Measurements from ENCODE around the gene NR1H2. TPM values are rescaled to one million over a fixed set of nuclear protein-coding genes. Genes with fewer than 3 reads are reported as not detected.
"Not testable (repeated sequence)": the region's sequence is repeated elsewhere in the genome, so short reads cannot be mapped to it uniquely, and the experiment has no call there.

Gene NR1H2
- total and polyA plus RNA-seq, 10 of the 15 experiments (the other 5 are each of a cell fraction or from before 2014, with no cell fraction given), result 0.05 to 54.2 (median 35.1) TPM

GRCh38 chr19:50334741-50335421 lies 41.4 kb upstream of the NR1H2 start:
- Histone ChIP-seq H3K4me2 (ENCODE audit: control insufficient read depth, insufficient read depth) (no peak overlapping the region), H3K79me2 (ENCODE audit: control insufficient read depth, insufficient read depth, low read length) (peaks cover 16% of the 10 kb centered on the region), H3K36me3 (ENCODE audit: control insufficient read depth in 2 of 2, insufficient read depth in 2 of 2, low read length in 1 of 2) (peaks cover 11 to 24% of the 10 kb centered on the region in 2 experiments), H4K20me1 (ENCODE audit: control insufficient read depth, insufficient read depth) (no peaks in the 10 kb centered on the region), H3K27ac (ENCODE audit: control insufficient read depth, insufficient read depth) (no peak overlapping the region), H3K4me3 (no peak overlapping the region), H3K9me3 (replicated peaks; ENCODE audit: control insufficient read depth, insufficient read depth, low read length) (peaks cover 8% of the 10 kb centered on the region), H3K9ac (ENCODE audit: control insufficient read depth, insufficient read depth, low read length) (no peak overlapping the region), H3K27me3 (replicated peaks in 1 of 2; ENCODE audit: control insufficient read depth in 2 of 2, insufficient read depth in 2 of 2, low read length in 1 of 2) (no peaks in the 10 kb centered on the region), H2AFZ (ENCODE audit: control insufficient read depth, low read depth, low read length) (no peak overlapping the region), H3K4me1 (ENCODE audit: control insufficient read depth, insufficient read depth, low read length) (peaks cover 36% of the 10 kb centered on the region)
- SMC1A ChIA-PET (ENCODE audit: uncharacterized antibody, unreplicated experiment), result interaction anchor here (0.8 to 3.7 kb wide), 5 partner anchors 10 to 26 kb away, joined by 3 to 49 read pairs (median 7); no protein-coding TSS in a partner anchor
- intact Hi-C loops (cut with micrococcal nuclease; ENCODE audit: unreplicated experiment) (no loop called here), in situ Hi-C loops (cut with MboI) (loop anchor here (25.0 kb wide), 1 partner anchor 1027 kb away; the partner anchor contains the start of genes CLDND2, ETFB and NKG7)
- peak; percentile 68 for TF ChIP-seq POLR2A (IDR thresholded peaks at IDR 0.05; ENCODE audit: low read depth, low read length)
- TF ChIP-seq RBBP5 (conservative IDR thresholded peaks at IDR 0.05), result no peak
- FAIRE-seq (no peak), ATAC-seq (no peak), DNase-seq (ENCODE audit: low read depth, low spot score) (no peak)
- POLR2A ChIA-PET, result interaction anchor here (1.2 to 2.2 kb wide), 3 partner anchors 9 to 22 kb away, joined by 4 to 12 read pairs (median 5); no protein-coding TSS in a partner anchor
- RAD21 ChIA-PET (ENCODE audit: unreplicated experiment), result interaction anchor here (0.9 to 1.2 kb wide), 2 partner anchors 19 to 126 kb away, joined by 3 to 5 read pairs; no protein-coding TSS in a partner anchor
- BruUV-seq (replicated peaks), result no TSS peak
- CTCF ChIA-PET, result interaction anchor here (1.0 to 1.2 kb wide), 2 partner anchors 13 to 24 kb away, joined by 3 read pairs; no protein-coding TSS in a partner anchor
- WGBS (ENCODE audit: insufficient coverage, insufficient replicate concordance, low lambda C conversion rate, missing lambda C conversion rate), result 79% methylated on average over 12 of the region's 12 CpGs

DNA sequence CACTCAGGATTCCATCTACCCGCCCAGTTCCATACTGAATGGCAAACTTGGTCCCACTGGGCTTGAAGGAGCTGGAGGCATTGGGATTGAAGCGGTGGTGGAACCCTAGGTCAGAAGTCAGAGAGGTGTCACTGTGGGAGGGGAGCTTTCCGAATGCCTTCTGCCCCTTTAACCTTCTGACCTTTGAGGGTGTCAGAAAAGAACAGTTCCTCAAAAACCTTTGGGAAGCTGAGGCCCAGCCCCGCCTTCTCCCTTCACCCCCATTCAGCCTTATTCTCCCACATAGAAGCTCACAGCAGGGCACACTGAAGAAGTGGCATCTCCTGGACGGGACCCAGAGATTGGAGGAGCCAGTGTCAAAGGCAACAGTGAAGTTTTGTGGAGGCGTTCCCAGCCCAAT lies 39.2 kb upstream of the NR1H2 start:
- intact Hi-C loops (cut with micrococcal nuclease; ENCODE audit: unreplicated experiment); SMC1A ChIA-PET (ENCODE audit: uncharacterized antibody, unreplicated experiment); H2AFZ ChIP-seq (ENCODE audit: control insufficient read depth, low read depth, low read length); ATAC-seq; FAIRE-seq; H4K20me1 ChIP-seq (ENCODE audit: control insufficient read depth, insufficient read depth); H3K27me3 ChIP-seq (replicated peaks in 1 of 2; ENCODE audit: control insufficient read depth in 2 of 2, insufficient read depth in 2 of 2, low read length in 1 of 2); H3K9ac ChIP-seq (ENCODE audit: control insufficient read depth, insufficient read depth, low read length); H3K4me2 ChIP-seq (ENCODE audit: control insufficient read depth, insufficient read depth); DNase-seq (ENCODE audit: low read depth, low spot score); H3K4me3 ChIP-seq; RAD21 ChIA-PET (ENCODE audit: unreplicated experiment); H3K27ac ChIP-seq (ENCODE audit: control insufficient read depth, insufficient read depth): not testable (repeated sequence)
- Histone ChIP-seq H3K36me3 (ENCODE audit: control insufficient read depth in 2 of 2, insufficient read depth in 2 of 2, low read length in 1 of 2) (peaks cover 12 to 24% of the 10 kb centered on the region in 2 experiments), H3K79me2 (ENCODE audit: control insufficient read depth, insufficient read depth, low read length) (peaks cover 32% of the 10 kb centered on the region), H3K4me1 (ENCODE audit: control insufficient read depth, insufficient read depth, low read length) (peaks cover 30% of the 10 kb centered on the region), H3K9me3 (replicated peaks; ENCODE audit: control insufficient read depth, insufficient read depth, low read length) (peaks cover 14% of the 10 kb centered on the region)
- 0 out of 2 replicates have a peak, but pooled peaks have one; percentile 47 for TF ChIP-seq NR2F1 (conservative IDR thresholded peaks at IDR 0.05)
- TSS peak; percentile 9 for BruUV-seq (replicated peaks)
- WGBS (ENCODE audit: insufficient coverage, insufficient replicate concordance, low lambda C conversion rate, missing lambda C conversion rate), result 71% methylated on average over 6 of the region's 6 CpGs
- ChIA-PET POLR2A (interaction anchor here (0.7 to 1.6 kb wide), 3 partner anchors 8 to 21 kb away, joined by 3 to 4 read pairs (median 3); partner anchors contain the start of gene KCNC3), CTCF (interaction anchor here (3.1 kb wide), 1 partner anchor 20 kb away, joined by 8 read pairs; no protein-coding TSS in a partner anchor)
- in situ Hi-C loops (cut with MboI), result loop anchor here (25.0 kb wide), 1 partner anchor 1025 kb away; the partner anchor contains the start of genes CLDND2, ETFB and NKG7

All from GM12878 (cell line).